Measurements from ENCODE around the gene COL4A2.

The COL4A2 gene

DNA sequence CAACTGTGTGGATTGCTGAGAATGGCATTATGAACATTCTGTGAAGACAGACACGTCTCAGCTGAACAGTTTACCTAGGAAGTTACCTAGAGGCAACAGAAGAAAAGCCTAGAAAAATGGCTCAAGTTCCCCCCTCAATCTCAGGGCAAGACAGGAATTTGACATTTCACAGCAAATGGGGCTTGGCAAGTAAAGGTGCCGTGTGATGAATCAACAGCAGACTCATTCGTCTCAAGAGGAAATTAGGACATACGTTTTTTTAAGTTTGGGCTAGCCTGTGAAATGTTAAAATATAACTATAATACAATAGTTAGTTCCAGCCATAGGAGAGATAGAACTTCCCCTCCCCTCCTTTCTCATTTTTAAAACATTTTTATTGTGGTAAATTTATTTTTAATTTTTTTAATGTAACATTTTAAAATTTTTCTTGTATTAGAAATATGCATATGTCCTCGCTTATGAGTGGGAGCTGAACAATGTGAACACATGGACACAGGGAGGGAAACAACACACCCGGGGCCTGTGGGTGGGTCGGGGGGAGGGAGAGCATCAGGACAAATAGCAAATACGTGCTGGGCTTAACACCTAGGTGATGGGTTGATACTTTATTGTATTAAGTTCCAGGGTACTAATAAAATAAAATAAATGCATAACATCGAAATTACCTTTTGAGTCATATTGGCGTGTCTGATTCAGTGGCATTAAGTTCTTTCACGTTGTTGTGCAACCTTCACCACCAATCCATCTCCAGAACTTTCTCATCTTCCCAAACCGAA, 116.0 kb downstream of the COL4A2 start:
- no peak for DNase-seq

DNA sequence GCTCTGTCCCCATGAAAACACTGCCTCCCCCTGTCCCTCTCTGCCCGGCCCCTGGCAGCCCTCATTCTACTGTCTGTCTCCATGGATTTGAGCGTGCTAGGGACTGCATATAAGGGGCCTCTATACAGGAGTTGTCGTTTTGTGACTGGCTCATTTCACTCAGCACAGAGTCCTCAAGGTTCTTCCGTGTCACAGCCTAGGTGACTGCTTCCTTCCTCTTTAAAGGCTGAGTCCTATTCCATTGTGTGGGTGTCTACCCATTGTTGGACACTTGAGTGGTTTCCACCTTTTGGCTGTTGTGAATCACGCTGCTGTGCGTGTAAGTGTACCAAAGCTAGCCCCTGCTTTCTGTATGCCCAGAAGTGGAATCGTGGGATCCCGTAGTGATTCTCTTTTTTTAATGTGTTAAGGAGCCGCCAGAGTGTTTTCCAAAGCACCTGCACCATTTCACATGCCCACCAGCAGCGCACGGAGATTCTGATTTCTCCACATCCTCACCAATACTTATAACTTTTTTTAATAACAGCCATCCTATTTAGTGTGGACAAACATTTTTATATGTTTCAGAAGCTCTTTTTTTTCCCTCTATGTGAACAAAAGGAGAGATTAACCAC, 116.7 kb downstream of the COL4A2 start:
- no peak for DNase-seq

DNA sequence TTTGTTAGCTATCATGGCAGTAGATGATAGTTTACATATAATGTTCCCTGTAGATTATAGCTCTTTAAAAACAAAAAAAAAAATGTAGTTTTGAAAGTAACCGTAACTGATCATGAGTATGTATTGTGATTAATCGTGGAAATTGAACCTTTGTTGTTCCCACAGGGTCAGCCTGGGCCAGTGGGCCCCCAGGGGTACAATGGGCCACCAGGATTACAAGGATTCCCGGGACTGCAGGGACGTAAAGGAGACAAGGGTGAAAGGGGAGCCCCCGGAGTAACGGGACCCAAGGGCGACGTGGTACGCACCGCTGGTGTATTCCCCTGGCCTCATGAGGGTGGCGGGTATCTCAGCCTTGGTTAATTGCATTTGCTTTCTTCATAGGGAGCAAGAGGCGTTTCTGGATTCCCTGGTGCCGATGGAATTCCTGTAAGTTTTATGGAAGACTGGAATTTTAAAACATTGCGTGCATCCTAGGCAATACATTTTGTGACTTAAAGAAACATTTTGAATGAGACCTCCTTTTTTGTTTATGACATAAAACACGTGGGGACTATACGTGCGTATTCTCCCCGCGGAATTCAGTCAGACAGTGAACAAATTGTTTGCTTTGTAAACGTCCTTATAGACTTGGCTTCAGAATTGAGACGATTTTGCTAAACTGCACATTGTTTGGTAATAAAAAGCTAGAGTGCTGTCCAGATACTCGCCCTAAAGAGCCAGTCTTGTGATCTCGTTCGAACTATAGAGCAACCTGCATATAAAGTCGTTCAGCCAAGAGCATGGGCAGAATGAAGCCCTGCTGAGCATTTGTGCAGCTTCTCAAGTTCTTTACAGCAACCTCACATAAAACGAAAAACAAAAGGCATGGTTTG, 117.7 kb downstream of the COL4A2 start:
- no peak for DNase-seq

DNA sequence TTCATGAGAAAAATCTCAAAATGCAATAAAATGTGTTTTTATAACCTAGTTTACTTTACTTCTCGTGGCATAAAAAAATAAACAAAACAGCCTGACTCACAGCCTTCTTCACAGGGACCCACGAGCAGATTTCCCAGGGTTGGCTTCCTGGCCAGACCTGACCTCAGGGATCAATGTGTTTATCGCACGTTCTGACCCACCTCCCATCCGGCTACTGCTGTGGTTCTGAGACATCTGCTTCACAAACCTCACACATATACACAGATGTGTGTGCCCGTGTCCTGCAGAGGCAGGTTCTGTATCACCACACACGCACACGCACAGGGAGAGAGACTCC, 118.3 kb downstream of the COL4A2 start:
- DNase-seq = no peak

DNA sequence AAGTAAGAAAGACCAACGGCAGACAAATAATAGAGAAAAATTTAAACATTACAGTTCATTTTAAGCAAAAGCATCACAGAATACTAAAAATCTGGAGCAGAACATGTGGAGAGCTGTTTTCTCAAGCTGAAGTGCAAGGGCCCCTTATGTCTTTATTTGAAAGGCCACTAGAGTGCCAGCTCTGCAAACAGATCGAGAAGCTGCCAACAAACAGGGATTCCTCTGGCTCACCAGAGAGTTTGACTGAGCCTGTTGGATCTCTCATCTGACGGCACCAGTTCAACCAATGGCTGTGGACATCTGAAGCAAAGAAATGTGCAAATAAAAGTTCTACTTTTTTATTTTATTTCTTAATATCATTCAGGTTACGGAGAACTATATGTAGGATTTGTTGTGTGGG, 119.7 kb downstream of the COL4A2 start:
- no peak for DNase-seq

DNA sequence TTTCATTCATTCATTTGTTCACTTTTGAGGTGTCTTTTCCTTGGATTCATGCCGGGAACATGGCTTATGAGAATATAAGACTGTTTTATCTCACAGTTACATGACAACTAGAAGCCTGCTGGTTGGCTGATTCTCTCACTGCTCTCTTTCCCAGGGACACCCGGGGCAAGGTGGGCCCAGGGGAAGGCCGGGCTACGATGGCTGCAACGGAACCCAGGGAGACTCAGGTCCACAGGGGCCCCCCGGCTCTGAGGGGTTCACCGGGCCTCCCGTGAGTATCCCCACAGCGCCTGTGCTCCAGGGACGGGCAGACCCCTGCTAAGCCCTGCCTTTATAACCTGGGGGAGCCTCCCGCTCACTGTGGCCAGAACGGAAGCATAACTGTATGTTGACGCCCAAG, 121.2 kb downstream of the COL4A2 start:
- no peak for DNase-seq

DNA sequence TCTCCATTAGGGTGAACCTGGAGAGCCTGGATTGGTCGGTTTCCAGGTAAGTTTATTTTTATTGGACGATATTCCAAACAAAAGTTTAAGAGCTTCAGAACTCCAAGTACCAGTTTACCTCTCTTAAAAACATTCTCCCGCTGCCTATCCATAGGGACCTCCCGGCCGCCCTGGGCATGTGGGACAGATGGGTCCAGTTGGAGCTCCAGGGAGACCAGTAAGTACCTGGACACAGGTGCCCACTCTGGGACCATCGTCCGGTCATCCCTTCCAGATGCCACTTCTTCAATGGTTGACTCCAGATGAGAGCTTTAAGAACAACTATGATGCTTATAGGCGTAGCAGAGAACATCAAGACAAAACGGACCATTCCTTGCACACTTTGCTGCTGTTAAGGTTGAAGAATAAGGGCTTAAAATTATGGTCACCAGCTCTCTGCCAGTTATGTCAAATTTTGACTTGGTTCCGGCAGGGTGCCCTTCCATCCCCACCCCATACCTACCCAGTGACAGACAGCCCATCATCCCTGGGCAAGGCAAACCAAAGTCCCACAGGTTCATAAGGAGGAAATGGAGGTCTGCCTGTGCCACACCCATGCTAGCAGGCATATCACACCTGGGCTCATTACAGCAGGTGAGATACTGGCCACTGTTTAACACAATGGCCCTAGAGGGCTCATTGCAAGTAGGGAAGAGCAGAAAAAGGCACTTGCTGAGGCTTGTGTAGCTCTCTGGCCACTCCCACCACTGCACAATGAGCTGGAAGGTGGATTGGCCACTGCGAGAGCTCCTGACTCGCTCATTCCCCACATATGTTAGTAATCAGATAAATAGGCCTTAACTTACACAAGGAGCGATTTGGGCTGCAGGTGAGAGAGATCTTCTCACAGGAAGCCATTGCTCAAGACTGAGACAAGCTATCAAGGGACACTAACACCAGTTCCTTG, 123.6 kb downstream of the COL4A2 start:
- DNase-seq = no peak

DNA sequence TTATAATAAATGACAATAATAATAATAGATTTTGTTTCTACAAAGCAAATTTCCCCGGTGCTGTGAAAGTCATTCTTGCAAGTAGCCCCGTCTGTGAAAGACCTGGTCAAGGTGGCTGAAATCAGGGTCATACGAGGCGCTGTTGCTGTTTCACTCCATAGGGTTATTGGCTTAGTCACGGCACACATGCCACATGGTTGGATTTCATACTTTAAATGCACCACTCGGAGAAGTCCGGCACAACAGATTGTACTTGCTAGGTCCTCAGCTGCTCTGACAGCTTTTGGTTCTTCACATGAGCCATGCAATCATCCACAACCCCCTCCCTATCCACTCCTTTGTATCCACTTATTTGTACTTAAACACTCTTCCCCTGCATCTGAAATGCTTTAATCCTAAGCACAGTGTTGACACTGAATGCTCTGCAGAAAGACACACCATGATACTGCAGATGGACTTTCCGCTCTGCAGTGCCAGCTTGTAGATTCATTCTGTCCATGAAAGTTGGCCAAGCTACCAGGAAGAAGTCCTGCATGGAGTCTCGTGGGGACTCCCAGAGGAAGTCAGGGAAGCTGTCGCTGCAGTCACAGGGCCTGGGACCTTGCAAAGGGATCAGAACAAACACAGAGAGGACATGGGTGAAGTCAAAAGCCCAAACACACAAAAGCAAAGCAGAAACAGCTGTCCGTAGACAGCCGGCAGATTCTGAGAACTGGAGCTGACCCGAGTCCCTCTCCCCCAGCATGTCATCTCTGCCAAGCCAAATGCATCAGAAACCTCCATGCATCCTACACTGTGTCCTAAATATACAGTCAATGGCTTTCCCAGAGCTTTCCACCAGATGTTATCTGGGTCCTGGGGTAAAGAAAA, 124.6 kb downstream of the COL4A2 start:
- DNase-seq = no peak

DNA sequence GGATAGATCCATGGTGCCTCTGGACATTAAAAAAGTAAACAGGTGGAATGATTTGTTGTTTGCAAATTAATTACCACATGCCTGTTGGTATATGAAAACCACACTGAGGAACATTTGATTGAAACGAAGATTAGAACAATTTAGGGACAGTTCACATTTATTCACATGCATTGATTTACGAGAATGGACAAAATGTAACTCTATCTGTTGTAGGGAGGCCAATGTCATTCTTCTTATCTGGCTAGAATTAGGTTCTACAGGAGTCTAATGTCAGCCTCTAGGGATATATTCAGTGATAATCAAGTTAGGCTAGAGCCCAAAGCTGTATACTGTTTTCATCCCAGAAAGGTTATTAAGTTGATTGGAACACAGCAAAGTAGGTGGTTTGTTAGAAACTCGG, 125.4 kb downstream of the COL4A2 start:
- DNase-seq = no peak

DNA sequence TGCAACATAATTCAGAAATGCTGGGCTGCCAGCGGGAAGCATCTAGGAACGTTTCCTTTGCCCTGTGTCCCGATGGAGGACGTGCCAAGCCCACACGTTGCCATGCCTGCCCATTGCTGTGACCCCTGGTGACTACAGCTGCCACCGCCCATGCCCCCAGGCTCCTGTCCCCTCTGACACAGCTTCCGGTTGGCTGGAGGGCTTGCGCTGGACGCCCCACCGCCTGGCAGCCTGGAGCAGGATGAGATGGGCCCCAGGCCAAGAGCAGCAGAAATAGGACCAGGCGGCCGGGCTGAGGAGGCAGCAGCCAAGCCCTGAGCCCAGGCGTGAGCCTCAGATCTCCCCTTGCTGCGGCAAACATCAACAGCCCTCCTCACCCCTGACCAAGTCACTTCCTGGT, 125.9 kb downstream of the COL4A2 start:
- no peak for DNase-seq

DNA sequence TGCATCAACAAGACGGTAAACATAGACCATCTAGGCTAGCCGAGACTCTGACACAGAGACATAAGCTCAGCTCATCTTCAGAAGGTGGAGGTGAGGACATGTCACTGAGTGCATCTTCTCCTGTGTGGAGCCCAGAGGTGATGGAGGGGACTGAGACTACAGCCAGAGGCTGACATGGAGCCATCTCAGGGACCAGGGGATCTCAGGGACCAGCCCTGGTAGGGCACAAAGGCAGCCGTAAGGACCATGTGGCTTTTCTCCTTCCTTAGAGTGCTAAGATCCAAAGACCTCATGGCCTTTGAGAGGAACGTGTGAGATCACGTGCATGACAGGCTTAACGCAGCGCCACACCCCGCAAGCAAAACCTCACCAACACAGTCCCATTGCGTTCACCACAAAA, 127.5 kb downstream of the COL4A2 start:
- no peak for DNase-seq

DNA sequence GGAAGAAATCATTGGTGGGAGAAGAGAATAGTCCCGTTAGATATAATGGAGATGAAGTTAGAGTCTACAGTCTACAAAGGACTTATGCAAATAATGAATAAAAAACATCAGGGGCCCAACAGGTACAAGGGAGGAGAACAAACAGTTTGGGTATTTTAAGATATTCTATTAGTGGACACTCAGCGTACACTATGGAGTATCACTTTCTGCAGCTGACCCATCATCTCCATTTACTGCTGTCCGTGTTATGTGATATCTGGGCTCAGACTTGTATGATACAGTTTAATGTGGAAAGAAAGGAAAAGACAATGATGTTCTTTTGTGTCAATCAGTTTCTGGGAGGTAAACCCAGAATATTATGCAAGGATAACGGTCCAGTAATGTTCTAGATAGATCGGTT, 128.2 kb downstream of the COL4A2 start:
- no peak for DNase-seq

DNA sequence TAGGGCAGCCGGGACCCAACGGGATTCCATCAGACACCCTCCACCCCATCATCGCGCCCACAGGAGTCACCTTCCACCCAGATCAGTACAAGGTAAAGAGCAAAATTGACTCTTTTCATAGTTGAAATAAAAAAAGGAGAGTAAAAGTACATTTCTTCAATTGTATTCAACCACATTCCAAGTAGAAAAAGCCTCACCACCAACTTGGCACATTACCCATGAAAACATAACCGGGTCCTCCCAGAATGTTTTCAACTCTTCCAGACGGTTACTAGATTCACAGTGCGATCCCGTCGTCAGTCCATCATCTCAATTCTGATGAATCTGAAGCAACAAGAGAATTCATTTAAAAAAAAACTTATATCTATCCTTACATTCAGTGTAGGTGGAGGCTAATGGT, 129.2 kb downstream of the COL4A2 start:
- no peak for DNase-seq

DNA sequence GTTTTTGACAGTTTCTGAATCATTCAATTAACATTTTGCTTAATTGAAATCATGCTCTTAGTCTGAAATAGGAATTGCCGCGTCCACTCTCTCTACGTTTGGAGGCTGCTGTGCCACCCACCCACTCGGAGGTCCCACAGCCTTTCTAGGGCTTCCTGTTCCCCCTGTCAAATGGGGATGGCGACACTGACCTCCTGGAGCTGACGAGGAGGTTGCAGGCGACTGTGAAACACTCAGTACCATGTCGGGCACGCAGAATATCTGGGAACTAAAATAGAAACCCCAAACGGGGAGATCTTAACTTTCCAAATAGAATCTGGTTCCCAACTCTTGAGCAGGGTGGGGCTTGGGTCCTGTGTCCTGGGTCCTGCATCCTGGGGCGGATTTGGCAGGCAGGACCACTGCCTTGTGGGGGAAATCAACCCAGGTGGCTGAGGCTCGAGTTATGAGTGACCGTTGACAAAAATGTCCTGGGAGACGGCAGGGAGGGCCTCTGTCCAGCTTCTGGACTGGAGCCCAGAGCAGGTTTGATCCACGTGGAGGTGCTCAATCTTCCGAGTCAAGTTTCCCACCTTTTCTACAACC, 129.8 kb downstream of the COL4A2 start:
- no peak for DNase-seq

DNA sequence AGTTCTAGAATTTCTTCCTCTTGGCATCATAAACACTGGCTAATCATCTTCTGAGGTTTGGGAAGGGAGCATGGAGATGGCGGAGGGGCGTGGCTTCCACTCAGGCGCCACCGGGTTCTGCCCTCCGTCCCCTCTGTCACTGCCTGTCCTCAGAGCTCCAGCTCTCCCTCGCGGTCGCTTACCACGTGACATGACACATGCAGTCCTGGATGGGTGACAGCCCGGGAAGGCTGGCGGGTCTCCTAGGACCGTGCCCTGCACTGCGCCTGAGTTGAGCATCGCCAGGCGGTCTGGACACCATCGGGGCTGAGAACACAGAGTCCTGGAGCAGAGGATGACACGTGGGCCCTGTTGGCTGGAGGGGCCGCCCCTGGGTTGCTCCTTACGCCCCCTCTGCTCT, 131.1 kb downstream of the COL4A2 start:
- DNase-seq = no peak

DNA sequence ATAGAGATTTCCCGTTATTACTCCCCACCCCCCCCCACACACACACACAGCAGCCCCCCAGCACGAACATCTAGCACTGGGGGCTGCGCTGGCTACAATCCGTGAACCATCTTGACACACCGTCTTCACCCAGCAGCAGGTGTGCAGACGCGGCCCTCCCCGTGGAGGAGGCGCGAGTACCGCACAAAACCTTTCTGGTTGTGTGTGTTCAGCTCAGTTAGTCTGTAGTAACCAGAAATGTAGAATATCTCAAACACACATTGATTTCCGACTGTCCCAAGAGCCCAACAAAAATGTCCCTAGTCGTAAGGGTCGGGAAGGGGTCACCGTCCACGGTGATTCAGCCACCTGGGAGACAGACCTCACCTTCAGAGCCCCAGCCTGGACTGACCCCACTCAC, 131.7 kb downstream of the COL4A2 start:
- no peak for DNase-seq

DNA sequence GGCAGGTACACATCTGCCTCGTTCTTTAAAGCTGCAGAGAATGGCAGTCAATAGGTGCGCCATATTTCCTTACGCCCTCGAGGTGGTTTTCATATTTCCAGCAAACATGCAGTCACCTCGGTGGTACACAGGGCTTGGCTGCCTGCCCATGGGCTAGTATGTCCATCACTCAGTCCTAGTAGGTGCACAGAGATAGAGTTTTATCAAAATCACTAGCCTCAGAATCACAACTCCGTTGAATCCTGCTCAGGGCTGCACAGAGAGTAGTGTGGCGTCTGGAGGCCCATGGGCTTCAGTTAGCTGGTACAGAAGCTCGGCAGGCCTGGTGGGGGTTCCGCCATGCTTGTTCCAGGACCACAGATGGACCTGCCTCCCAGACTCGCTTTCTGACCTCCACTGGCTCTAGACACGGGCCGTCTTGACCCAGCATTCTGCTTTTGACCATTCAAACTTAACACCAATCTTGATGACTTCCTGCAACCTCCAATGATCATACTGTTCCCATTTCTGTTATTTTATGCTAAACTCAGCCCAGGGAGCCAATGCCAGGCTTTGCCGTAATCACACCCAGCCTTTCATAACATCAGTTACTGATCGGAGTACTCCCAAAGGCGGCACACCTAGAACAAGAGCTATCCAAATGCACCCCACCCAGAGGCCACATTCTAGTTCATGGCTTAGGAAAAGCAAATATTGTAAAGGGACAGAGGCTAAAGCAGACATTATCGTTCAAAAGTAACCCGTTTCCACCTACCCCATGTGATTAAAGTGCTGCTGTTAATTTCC, 134.1 kb downstream of the COL4A2 start:
- DNase-seq = no peak

DNA sequence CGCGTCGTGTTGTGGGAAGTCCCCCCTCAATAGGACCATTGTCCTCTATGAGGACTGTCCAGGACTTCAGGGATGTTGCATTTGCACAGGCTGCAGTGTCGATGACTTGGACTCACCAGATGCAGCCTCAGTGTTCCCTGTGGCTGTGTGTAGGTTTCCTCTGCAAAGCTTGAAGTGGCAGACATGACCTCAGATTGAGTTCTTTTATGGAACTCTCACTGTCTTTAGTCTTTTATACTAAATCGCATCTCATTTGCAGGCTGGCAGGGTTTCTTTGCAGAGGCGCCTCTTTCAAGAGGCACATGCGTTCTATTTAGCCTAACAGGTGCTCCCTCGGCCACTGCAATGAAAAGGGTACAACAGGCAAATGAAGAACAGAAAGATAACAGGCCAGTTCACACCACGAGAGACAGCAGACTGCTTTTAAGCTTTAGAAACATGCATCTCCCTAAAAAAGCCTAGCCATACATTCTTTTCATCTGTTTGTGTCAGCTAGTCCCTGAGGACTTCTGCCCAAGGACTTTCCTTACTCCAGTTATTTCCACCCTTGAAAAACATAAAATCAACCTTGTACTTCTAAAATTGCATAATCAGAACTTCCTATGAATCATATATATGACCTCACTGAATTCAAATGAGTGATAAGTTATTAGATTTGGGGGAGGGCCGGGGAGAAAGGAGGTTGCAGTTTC, 136.0 kb downstream of the COL4A2 start:
- DNase-seq = no peak

DNA sequence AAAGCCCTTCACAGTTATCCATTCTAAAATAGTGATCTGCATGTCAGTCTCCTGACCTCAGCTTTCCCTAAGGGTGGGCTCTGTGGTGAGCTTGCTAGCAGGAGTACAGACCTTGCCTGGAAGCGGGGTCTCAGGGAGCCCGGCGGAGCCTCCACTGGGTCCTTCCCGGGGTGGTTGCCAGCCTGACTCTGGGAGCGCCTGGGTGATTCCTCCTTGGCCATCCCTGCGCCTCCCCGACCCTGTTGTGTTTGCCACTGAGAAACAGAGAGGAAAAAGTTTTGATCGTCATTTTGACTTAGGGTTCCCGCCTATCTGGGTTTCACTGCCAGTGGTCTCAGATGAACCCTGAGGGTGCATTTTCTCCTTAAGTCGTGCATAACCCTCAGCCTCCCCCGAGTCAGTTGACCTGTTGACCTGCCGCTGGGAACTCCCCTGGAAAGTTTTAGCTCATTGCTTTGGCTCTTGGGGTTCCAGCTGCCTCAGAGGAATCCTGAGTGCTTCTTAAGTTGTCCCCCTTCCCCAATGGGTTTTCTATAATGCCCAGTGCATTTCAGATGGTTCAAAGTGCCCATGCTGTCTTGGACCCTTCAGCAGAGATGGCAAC, 136.6 kb downstream of the COL4A2 start:
- DNase-seq = no peak

DNA sequence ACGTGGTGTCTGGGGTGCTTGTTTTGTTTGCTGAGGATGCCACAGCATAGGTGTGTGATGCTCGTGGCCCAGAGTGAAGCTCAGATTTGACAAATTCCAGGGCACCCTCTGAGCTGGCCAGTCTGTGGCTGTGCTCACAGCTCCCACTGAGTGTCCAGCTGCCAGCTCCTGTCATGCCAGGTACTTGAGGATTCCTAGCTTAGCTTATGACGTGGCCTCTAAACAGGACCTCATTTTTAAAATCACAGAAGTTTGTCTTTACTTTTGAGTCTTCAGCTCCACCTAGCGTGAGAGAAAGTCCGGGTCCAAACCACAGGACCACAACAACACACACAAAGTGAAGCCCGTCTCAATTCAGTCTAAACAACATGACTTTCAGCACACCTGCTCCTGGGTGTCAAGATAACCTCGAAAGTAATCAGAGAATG, 137.2 kb downstream of the COL4A2 start:
- no peak for DNase-seq

All from stimulated activated naive CD4-positive, alpha-beta T cell treated with Interleukin-2 at 50 U/mL for 16 hours (primary cell).